Right ventricle myocardium superior (tissue), 1 donor: ENCODE data around the gene UBE2U. TPM values are rescaled to one million over a fixed set of nuclear protein-coding genes. Genes with fewer than 3 reads are reported as not detected.

Experiments used
- ATAC-seq: fragments of 200-7000 bp; cut with Tn5 transposase; one replicate; pipeline ENCODE4 v1.9.1; 2020; ENCODE audit warnings: mild to moderate bottlenecking; ENCODE audit not compliant: poor library complexity
- DNase-seq: peaks from one replicate; pipeline ENCODE4 v3.0.0-alpha.2; 2020
- intact Hi-C: fragments of 100-400 bp; cut with DNase I; formaldehyde crosslinking; loops from one replicate; pipeline ENCODE4 v1.11.2; 2022
- total RNA-seq: library from RNA; stranded (reverse); fragmentation: NEBNext Ultra II Directional; extraction: Animal tissue kit (Norgen Biotek cat#: 25700); gene quantifications from one replicate; pipeline ENCODE4 v1.2.1, GENCODE V29; 2021
- donor health status: DM: no; HTN: yes; CAD: no; lungs with severe emphysema.

Gene UBE2U
- total RNA-seq, 1 donor from 2014 or later: 1.2 TPM

- no peak for DNase-seq
- no peak for ATAC-seq
- intact Hi-C loops: no loop called here
Observed at GRCh38 chr1:64315402-64315801, 112.0 kb downstream of the UBE2U start.
